Gastrocnemius medialis (tissue), 4 donors: ENCODE measurements around the gene ZNF334.

Experiments used
- POLR2A ChIP-seq, 2 donors: fragments of 450-650 bp; IDR thresholded peaks; one replicate each; pipeline ENCODE4 v1.6.1; 2017; ENCODE audit warnings: antibody characterized with exemption in 2 of 2, mild to moderate bottlenecking in 2 of 2, moderate library complexity in 2 of 2
- TF ChIP-seq, protein P1 (sequence below), 5 experiments: fragments of 450-650 bp in 3 of 5; fragments of 200-600 bp in 2 of 5; sonication (generic) in 2 of 5; IDR thresholded peaks in 4 of 5; conservative IDR thresholded peaks in 1 of 5; 1 replicate in 4 of 5; 2 replicates in 1 of 5; pipeline ENCODE4 v1.5.1; 2016 to 2019; ENCODE audit warnings: antibody characterized with exemption in 5 of 5, mild to moderate bottlenecking in 3 of 5, moderate library complexity in 3 of 5

DNA sequence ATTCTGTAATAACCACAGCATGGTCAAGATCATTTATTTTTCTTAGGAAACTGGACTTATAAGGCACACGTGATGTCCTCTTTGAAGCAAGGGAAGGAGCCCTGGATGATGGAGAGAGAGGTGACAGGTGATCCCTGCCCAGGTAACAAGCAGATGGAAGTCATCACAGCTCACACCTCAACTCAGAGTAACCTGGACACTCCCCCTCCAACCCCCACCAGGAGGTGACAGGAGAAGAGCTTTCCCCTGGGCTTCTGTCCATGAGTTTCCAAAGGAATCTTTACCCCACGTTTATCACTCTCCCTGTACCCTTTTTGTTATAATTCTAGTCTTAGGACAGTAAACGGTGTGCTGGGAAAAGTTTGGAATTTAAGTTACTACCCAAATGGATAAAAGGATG, 28.4 kb downstream of the ZNF334 start:
- TF ChIP-seq, protein P1, sequence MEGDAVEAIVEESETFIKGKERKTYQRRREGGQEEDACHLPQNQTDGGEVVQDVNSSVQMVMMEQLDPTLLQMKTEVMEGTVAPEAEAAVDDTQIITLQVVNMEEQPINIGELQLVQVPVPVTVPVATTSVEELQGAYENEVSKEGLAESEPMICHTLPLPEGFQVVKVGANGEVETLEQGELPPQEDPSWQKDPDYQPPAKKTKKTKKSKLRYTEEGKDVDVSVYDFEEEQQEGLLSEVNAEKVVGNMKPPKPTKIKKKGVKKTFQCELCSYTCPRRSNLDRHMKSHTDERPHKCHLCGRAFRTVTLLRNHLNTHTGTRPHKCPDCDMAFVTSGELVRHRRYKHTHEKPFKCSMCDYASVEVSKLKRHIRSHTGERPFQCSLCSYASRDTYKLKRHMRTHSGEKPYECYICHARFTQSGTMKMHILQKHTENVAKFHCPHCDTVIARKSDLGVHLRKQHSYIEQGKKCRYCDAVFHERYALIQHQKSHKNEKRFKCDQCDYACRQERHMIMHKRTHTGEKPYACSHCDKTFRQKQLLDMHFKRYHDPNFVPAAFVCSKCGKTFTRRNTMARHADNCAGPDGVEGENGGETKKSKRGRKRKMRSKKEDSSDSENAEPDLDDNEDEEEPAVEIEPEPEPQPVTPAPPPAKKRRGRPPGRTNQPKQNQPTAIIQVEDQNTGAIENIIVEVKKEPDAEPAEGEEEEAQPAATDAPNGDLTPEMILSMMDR (IDR thresholded peaks at IDR 0.05 in 4 of 5, conservative IDR thresholded peaks at IDR 0.05 in 1 of 5): no peak
- no peak for TF ChIP-seq POLR2A (IDR thresholded peaks at IDR 0.05)
